ENCODE data around the gene GPHN.

Gene GPHN

GRCh38 chr14:67137744-67138371, 629.9 kb downstream of the GPHN start:
- H3K4me3 ChIP-seq (ENCODE audit: low read depth, low read length), result no peak overlapping the region

- H3K4me3 ChIP-seq (ENCODE audit: low read depth, low read length), result no peak overlapping the region
Observed at GRCh38 chr14:67140556-67140955, 632.6 kb downstream of the GPHN start.

DNA sequence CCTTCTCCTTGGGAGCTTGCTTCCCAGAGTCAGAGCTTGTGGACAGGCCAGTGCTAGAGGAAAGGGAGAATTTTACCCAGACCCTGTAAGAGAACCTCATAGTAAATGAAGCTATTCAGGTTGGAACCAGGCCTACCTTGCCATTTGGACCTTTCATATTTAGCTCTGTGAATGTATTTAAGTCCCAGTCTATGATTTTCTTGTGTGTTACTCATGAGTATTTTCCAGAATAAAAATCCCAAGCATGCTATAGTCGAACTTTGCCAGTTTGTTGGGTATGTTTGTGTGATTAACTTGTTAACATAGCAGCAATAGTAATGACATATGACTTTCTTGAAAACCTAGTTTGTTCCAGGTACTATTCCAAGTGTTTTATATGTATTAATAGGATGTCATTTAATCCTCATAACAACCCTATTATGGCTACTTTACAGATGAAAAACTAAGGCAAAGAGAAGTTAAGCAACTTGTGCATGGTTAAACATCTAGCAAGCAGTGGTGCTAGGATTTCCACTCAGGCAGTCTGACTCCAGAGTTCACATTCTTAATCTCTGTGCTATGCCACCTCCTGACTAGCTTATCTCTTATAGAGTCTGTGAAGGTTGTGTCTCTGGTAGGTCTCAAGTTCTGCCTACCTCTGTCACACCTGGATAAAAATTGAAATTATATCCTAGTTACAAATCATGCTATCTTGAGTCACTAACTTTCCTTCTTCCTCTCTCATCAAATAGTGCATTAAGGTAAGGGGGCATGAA, 633.4 kb downstream of the GPHN start:
- no peak overlapping the region for H3K4me3 ChIP-seq (ENCODE audit: low read depth, low read length)

GRCh38 chr14:67151082-67151666, 643.2 kb downstream of the GPHN start:
- no peak overlapping the region for H3K4me3 ChIP-seq (ENCODE audit: low read depth, low read length)

- no peak overlapping the region for H3K4me3 ChIP-seq (ENCODE audit: low read depth, low read length)
Observed at GRCh38 chr14:67158566-67158965, 650.6 kb downstream of the GPHN start.

DNA sequence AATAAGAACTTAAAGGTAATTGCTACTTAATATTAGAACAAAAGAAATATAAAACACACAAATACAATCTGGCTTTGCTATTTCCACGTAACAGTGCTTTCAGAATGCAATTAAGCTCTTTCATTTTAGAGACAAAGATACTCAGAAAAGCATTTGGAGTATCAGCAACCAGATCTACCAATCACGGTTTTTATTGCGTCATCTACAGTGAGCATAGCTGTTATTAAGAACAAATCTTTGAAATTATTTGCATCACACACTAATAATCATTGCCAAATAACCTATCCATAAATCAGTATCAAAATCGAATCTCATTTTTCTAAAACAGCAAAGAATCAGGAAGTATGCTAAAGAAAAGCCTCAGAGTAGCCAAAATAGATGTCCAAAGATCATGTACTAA, 654.4 kb downstream of the GPHN start:
- H3K4me3 ChIP-seq (ENCODE audit: low read depth, low read length), result no peak overlapping the region

- no peak overlapping the region for H3K4me3 ChIP-seq (ENCODE audit: low read depth, low read length)
Observed at GRCh38 chr14:67166450-67166853, 658.5 kb downstream of the GPHN start.

DNA sequence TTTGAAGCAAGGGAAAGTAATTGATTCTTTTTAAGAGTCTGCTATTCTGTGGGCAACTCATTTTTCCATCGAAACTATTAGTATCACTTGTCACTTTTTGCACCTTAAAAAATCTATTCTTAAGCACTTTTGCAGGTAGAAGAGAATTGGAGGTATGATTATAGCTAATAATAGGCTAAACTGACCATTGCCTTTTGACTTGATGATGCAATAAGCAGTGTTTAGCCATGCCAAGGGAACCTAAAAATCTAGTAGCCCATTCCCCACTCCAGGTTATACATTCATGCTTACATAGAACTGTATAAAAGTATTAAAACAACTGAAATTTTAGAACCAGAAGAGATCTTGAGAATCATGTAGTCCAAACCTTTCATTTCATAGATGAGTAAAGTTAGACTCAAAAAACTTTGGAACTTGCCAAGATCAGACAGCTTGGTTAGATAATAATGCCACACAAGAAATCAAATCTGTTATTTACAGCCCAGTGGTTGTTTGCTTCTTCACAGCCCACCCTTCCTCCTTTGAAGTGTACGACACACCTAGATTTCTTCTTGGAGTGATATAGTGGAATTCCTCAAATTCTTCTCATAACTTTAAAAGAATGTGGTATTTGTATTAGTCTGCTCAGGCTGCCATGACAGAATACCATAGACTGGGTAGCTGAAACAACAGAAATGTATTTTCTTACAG, 659.6 kb downstream of the GPHN start:
- H3K4me3 ChIP-seq (ENCODE audit: low read depth, low read length), result no peak overlapping the region

- H3K4me3 ChIP-seq (ENCODE audit: low read depth, low read length), result no peak overlapping the region
Observed at GRCh38 chr14:67168110-67168441, 660.1 kb downstream of the GPHN start.

DNA sequence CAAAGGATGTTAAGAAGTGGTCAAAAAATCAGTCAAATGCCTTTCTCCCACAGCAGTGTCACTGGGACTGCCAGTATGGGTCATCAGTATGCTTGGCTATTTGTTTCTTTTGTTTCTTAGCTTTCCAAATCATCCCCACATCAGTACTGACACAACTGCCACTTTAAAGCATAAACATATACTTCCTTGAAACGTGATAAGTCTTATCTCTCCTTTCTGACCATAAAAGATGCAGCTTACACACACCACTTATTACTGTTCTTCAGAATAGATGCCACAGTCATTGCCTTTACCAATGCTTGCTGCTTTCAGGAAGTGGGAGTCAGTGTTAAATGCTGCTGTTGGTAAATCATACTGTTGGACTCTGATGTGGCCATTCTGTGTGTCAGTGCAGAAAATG, 662.7 kb downstream of the GPHN start:
- H3K4me3 ChIP-seq (ENCODE audit: low read depth, low read length), result no peak overlapping the region

- H3K4me3 ChIP-seq (ENCODE audit: low read depth, low read length), result no peak overlapping the region
Observed at GRCh38 chr14:67172056-67172455, 664.1 kb downstream of the GPHN start.

GRCh38 chr14:67172520-67172919, 664.6 kb downstream of the GPHN start:
- no peak overlapping the region for H3K4me3 ChIP-seq (ENCODE audit: low read depth, low read length)

GRCh38 chr14:67173719-67174118, 665.8 kb downstream of the GPHN start:
- H3K4me3 ChIP-seq (ENCODE audit: low read depth, low read length), result no peak overlapping the region

GRCh38 chr14:67186172-67186768, 678.3 kb downstream of the GPHN start:
- no peak overlapping the region for H3K4me3 ChIP-seq (ENCODE audit: low read depth, low read length)

GRCh38 chr14:67186789-67187584, 679.0 kb downstream of the GPHN start:
- H3K4me3 ChIP-seq (ENCODE audit: low read depth, low read length), result no peak overlapping the region

- no peak overlapping the region for H3K4me3 ChIP-seq (ENCODE audit: low read depth, low read length)
Observed at GRCh38 chr14:67187826-67188225, 679.9 kb downstream of the GPHN start.

GRCh38 chr14:67188326-67188725, 680.4 kb downstream of the GPHN start:
- no peak overlapping the region for H3K4me3 ChIP-seq (ENCODE audit: low read depth, low read length)

DNA sequence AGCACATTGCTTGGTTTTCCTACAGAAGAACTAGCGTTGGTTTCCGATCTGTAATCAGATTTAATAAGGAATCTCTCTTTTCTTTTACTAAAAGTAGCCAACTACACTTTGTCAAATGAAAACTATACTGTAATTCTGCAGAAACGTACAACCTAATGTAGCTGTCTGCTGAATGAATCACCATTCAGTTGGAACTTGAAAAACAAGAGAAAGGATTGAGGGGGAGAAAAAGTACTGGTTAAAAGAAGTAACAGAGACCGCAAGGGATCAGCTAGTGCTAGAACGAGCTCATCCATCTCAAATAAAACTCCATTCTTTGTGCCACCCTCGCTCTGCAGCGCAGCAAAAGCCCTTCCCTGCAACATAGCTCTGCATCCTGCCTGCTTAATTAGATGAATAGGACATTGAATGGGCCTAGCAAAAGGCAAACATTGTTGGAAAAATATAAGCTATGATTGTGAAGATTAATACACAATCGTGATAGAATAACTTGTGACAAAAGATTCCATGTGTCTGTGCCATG, 683.9 kb downstream of the GPHN start:
- no peak overlapping the region for H3K4me3 ChIP-seq (ENCODE audit: low read depth, low read length)

- H3K4me3 ChIP-seq (ENCODE audit: low read depth, low read length), result no peak overlapping the region
Observed at GRCh38 chr14:67192366-67192765, 684.4 kb downstream of the GPHN start.

DNA sequence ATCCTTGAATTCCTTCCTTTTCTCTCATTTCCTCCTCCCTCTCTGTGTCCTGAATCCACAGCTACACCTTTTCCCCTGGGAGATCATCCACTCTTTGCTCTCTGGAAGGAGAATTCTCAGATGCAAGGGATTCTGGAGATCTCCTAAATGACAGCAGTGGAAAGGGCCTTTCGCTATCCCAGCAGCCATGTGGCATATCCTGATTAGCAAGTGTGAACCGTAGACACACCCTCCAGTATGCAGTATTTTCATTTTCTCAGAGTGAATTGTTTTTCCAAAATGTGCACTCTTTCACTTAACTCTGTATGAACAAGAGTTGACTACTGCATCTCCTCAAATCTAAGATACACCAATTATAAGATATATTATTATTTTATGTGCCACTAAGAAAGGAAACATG, 687.3 kb downstream of the GPHN start:
- no peak overlapping the region for H3K4me3 ChIP-seq (ENCODE audit: low read depth, low read length)

Measured in iPS-11a (cell line).